Hepatocyte (in vitro differentiated cells): Measurements from ENCODE around the gene ODF2.

Experiments
- EZH2 ChIP-seq: fragments of 200-600 bp; sonication (generic); IDR thresholded peaks from 2 replicates; pipeline ENCODE4 v1.6.1; 2016; ENCODE audit warnings: antibody characterized with exemption, mild to moderate bottlenecking, borderline replicate concordance
- TF ChIP-seq, protein P1 (sequence below): fragments of 200-600 bp; sonication (generic); IDR thresholded peaks from 2 replicates; pipeline ENCODE4 v1.5.1; 2016; ENCODE audit warnings: antibody characterized with exemption, mild to moderate bottlenecking; ENCODE audit not compliant: poor library complexity

DNA sequence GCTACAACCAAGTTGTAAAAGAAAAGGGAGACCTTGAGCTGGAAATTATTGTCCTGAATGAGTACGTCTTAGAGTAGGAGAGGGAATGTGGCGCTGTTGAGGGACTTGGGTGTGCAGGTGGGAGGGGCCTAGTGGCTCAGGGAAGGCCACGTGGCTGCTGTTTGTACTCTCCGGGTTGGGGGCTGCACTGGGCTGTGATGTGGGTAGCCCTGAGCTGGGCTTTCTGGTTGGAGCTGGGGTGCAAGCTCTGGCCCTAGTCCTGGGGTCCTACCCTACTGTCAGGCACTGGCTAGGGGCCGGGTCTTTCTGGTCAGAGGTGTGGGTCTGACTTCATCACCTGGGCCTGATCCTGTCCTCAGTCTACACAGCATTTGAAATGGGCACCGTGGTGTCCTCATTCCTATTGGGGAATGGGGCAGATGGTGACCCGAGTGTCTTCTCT lies 29.6 kb downstream of the ODF2 start:
- TF ChIP-seq, protein P1, sequence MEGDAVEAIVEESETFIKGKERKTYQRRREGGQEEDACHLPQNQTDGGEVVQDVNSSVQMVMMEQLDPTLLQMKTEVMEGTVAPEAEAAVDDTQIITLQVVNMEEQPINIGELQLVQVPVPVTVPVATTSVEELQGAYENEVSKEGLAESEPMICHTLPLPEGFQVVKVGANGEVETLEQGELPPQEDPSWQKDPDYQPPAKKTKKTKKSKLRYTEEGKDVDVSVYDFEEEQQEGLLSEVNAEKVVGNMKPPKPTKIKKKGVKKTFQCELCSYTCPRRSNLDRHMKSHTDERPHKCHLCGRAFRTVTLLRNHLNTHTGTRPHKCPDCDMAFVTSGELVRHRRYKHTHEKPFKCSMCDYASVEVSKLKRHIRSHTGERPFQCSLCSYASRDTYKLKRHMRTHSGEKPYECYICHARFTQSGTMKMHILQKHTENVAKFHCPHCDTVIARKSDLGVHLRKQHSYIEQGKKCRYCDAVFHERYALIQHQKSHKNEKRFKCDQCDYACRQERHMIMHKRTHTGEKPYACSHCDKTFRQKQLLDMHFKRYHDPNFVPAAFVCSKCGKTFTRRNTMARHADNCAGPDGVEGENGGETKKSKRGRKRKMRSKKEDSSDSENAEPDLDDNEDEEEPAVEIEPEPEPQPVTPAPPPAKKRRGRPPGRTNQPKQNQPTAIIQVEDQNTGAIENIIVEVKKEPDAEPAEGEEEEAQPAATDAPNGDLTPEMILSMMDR: no peak
- TF ChIP-seq EZH2: no peak
